ENCODE measurements around the gene C1orf167. TPM values are rescaled to one million over a fixed set of nuclear protein-coding genes. Genes with fewer than 3 reads are reported as not detected.

The C1orf167 gene
- total RNA-seq, 1 experiment from 2014 or later = not detected

GRCh38 chr1:11764519-11764918 is 2.5 kb downstream of the C1orf167 start:
- DNase-seq (ENCODE audit: low spot score) = no peak

GRCh38 chr1:11765661-11766428 is 3.9 kb downstream of the C1orf167 start:
- DNase-seq (ENCODE audit: low spot score) = no peak

GRCh38 chr1:11766429-11766776 is 4.4 kb downstream of the C1orf167 start:
- no peak for DNase-seq (ENCODE audit: low spot score)

GRCh38 chr1:11767922-11768704 is 6.1 kb downstream of the C1orf167 start:
- no peak for DNase-seq (ENCODE audit: low spot score)

- no peak for DNase-seq (ENCODE audit: low spot score)
Measured at GRCh38 chr1:11768821-11769220, 6.8 kb downstream of the C1orf167 start.

GRCh38 chr1:11769274-11769673 is 7.3 kb downstream of the C1orf167 start:
- no peak for DNase-seq (ENCODE audit: low spot score)

GRCh38 chr1:11770011-11770410 is 8.0 kb downstream of the C1orf167 start:
- DNase-seq (ENCODE audit: low spot score) = no peak

GRCh38 chr1:11771481-11772043 is 9.6 kb downstream of the C1orf167 start:
- DNase-seq (ENCODE audit: low spot score) = no peak

- DNase-seq (ENCODE audit: low spot score) = no peak
Measured at GRCh38 chr1:11772458-11772857, 10.5 kb downstream of the C1orf167 start.

GRCh38 chr1:11774753-11775152 is 12.8 kb downstream of the C1orf167 start:
- no peak for DNase-seq (ENCODE audit: low spot score)

- no peak for DNase-seq (ENCODE audit: low spot score)
Measured at GRCh38 chr1:11777658-11778322, 15.8 kb downstream of the C1orf167 start.

- DNase-seq (ENCODE audit: low spot score) = no peak
Measured at GRCh38 chr1:11778336-11778735, 16.3 kb downstream of the C1orf167 start.

- no peak for DNase-seq (ENCODE audit: low spot score)
Measured at GRCh38 chr1:11778844-11779623, 17.0 kb downstream of the C1orf167 start.

GRCh38 chr1:11779715-11780379 is 17.9 kb downstream of the C1orf167 start:
- no peak for DNase-seq (ENCODE audit: low spot score)

- DNase-seq (ENCODE audit: low spot score) = no peak
Measured at GRCh38 chr1:11780380-11781147, 18.6 kb downstream of the C1orf167 start.

- no peak for DNase-seq (ENCODE audit: low spot score)
Measured at GRCh38 chr1:11781297-11781696, 19.3 kb downstream of the C1orf167 start.

- DNase-seq (ENCODE audit: low spot score) = no peak
Measured at GRCh38 chr1:11782127-11782708, 20.2 kb downstream of the C1orf167 start.

- no peak for DNase-seq (ENCODE audit: low spot score)
Measured at GRCh38 chr1:11783556-11783955, 21.6 kb downstream of the C1orf167 start.

- DNase-seq (ENCODE audit: low spot score) = no peak
Measured at GRCh38 chr1:11784256-11784992, 22.4 kb downstream of the C1orf167 start.
